Vagina (tissue), 2 donors: ENCODE data around the gene MANEA.

Experiments used
- CTCF ChIP-seq, 3 experiments: fragments of 450-650 bp in 2 of 3; fragments of 200-600 bp in 1 of 3; sonication (generic) in 1 of 3; IDR thresholded peaks; one replicate each; pipeline ENCODE4 v1.5.1; 2017 to 2019; ENCODE audit warnings: antibody characterized with exemption in 3 of 3, mild to moderate bottlenecking in 2 of 3, moderate library complexity in 2 of 3
- POLR2A ChIP-seq, 2 donors: fragments of 450-650 bp; IDR thresholded peaks; one replicate each; pipeline ENCODE4 v1.6.1; 2017; ENCODE audit warnings: antibody characterized with exemption in 2 of 2, mild to moderate bottlenecking in 2 of 2, moderate library complexity in 2 of 2
- POLR2AphosphoS5 ChIP-seq, 2 donors: sonication (generic); formaldehyde crosslinking; IDR thresholded peaks; one replicate each; pipeline ENCODE4 v1.9.0; 2017; ENCODE audit warnings: antibody characterized with exemption in 2 of 2, mild to moderate bottlenecking in 2 of 2, low read depth in 1 of 2; ENCODE audit not compliant: insufficient read depth in 1 of 2

DNA sequence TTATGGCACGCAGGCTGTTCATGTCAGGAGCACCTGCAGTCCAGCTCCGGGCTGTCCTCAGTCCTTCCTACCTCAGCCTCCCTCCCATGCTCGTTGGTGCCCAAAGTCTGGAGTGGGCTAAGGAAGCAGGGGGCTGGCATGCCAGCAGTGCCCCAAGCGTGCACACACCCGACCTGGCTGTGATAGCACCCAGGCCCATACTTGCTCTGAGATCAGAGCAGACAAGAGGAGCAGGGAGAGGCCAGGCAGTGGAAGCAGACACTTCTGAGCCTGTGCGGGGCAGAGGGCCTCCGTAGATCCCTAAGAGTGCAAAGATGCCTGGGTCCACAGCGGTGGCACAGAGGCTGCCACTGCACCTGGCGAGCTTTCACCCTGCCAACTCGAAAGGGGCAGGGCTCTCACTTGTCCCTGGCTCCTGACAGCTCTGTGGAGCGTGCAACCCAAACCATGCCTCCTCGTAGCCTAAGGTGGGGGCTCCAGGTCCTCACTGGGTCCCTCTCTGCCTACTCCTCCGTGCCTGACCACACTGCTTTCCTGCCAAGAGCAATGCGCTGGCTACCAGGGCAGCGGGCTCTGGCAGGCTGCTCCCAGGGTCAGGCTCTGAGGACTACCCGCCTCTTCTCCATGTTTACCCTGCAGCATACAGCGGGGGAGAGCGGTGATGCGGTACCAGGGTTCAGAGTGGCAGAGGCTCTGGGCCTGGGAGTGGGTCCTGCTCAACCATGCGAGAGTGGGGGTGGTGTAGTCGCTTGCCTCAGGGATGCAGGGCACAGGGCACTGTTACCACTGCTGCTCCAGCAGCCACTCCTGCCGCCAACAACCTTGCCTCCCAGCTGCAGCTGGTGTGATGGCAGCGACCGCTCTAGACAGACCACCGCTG, 59.5 kb downstream of the MANEA start:
- TF ChIP-seq CTCF (IDR thresholded peaks at IDR 0.05) (no peak), POLR2AphosphoS5 (IDR thresholded peaks at IDR 0.05; ENCODE audit: insufficient read depth in 1 of 2, low read depth in 1 of 2) (no peak), POLR2A (IDR thresholded peaks at IDR 0.05) (no peak)
